IMR-90 (cell line): Measurements from ENCODE around the gene DYNC1H1. TPM values are rescaled to one million over a fixed set of nuclear protein-coding genes. Genes with fewer than 3 reads are reported as not detected.

ENCODE experiments used
- ATAC-seq: fragments of 200-7000 bp; cut with Tn5 transposase; 2 replicates; pipeline ENCODE4 v1.9.1; 2020; ENCODE audit warnings: low read depth, mild to moderate bottlenecking, moderate library complexity
- BruUV-seq: library from RNA; stranded (reverse); fragments of 400-500 nt; replicated peaks from 2 replicates; lab custom pipeline; 2021; lab: Mats Ljungman, UMichigan
- CTCF ChIA-PET: fragments of 300-600 bp; formaldehyde crosslinking; extraction: SDS; loops from one replicate; lab custom pipeline; 2021; ENCODE audit warnings: antibody characterized with exemption; lab: Yijun Ruan, JAX
- POLR2A ChIA-PET: fragments of 300-600 bp; sonication (Branson Sonifier 250); formaldehyde crosslinking; loops from one replicate; lab custom pipeline; 2022; ENCODE audit warnings: antibody characterized with exemption; ENCODE audit not compliant: unreplicated experiment; lab: Charles Lee
- DNase-seq: peaks from one replicate; pipeline ENCODE4 v3.0.0; 2013
- H2AFZ ChIP-seq: replicated peaks from 2 replicates; pipeline ENCODE3; 2013; ENCODE audit warnings: low read length, mild to moderate bottlenecking; ENCODE audit not compliant: poor library complexity
- H2AK5ac ChIP-seq: 2 replicates; pipeline ENCODE4 v1.6.1; 2013; ENCODE audit warnings: low read depth, low read length, inconsistent platforms
- H2AK9ac ChIP-seq: replicated peaks from 2 replicates; pipeline ENCODE3; 2013; ENCODE audit warnings: mild to moderate bottlenecking, low read depth, low read length, moderate library complexity; ENCODE audit not compliant: poor library complexity
- H2BK120ac ChIP-seq: 2 replicates; pipeline ENCODE4 v1.6.1; 2013; ENCODE audit warnings: low read depth, low read length, inconsistent platforms
- H2BK15ac ChIP-seq: 3 replicates; pipeline ENCODE4 v1.6.1; 2013; ENCODE audit warnings: low read depth, low read length, inconsistent platforms
- H2BK20ac ChIP-seq: 2 replicates; pipeline ENCODE4 v1.6.1; 2013; ENCODE audit warnings: low read depth, mild to moderate bottlenecking, inconsistent platforms, low read length, moderate library complexity
- H2BK5ac ChIP-seq: 2 replicates; pipeline ENCODE4 v1.6.1; 2013; ENCODE audit warnings: mild to moderate bottlenecking, low read depth, low read length, inconsistent platforms; ENCODE audit not compliant: poor library complexity, severe bottlenecking
- H3K14ac ChIP-seq: replicated peaks from 2 replicates; pipeline ENCODE4 v1.6.1; 2013; ENCODE audit warnings: low read depth, low read length, inconsistent platforms
- H3K18ac ChIP-seq: 2 replicates; pipeline ENCODE4 v1.6.1; 2013; ENCODE audit warnings: low read depth, low read length, control low read depth
- H3K23ac ChIP-seq: 2 replicates; pipeline ENCODE4 v1.6.1; 2013; ENCODE audit warnings: low read depth, low read length, inconsistent platforms
- H3K27ac ChIP-seq: 2 replicates; pipeline ENCODE4 v1.5.1; 2013; ENCODE audit warnings: mild to moderate bottlenecking, control low read depth, low read length; ENCODE audit not compliant: insufficient read depth
- H3K27me3 ChIP-seq: 2 replicates; pipeline ENCODE4 v1.6.1; 2013; ENCODE audit warnings: low read length; ENCODE audit not compliant: control insufficient read depth, insufficient read depth
- H3K36me3 ChIP-seq: 2 replicates; pipeline ENCODE4 v1.6.1; 2013; ENCODE audit warnings: low read length, mixed read lengths; ENCODE audit not compliant: control insufficient read depth, insufficient read depth
- H3K4ac ChIP-seq: 2 replicates; pipeline ENCODE4 v1.6.1; 2013; ENCODE audit warnings: low read depth, low read length, inconsistent platforms
- H3K4me1 ChIP-seq: 2 replicates; pipeline ENCODE4 v1.6.1; 2013; ENCODE audit warnings: low read length, mixed read lengths; ENCODE audit not compliant: control insufficient read depth, insufficient read depth
- H3K4me2 ChIP-seq: 2 replicates; pipeline ENCODE4 v1.6.1; 2013; ENCODE audit warnings: low read depth, mild to moderate bottlenecking, control low read depth, low read length, moderate library complexity
- H3K4me3 ChIP-seq: 2 replicates; pipeline ENCODE4 v1.5.1; 2013; ENCODE audit warnings: low read depth, mild to moderate bottlenecking, control low read depth, low read length, moderate library complexity; ENCODE audit not compliant: insufficient read depth
- H3K56ac ChIP-seq: 2 replicates; pipeline ENCODE4 v1.6.1; 2013; ENCODE audit warnings: low read length, inconsistent platforms; ENCODE audit not compliant: insufficient read depth; ENCODE audit errors: extremely low read depth
- H3K79me1 ChIP-seq, 2 experiments: 2 replicates each; pipeline ENCODE4 v1.6.1; 2013; ENCODE audit warnings: low read length in 2 of 2, inconsistent platforms in 1 of 2, low read depth in 1 of 2
- H3K9ac ChIP-seq: 2 replicates; pipeline ENCODE4 v1.6.1; 2013; ENCODE audit warnings: low read depth, low read length, control low read depth
- H3K9me1 ChIP-seq: 2 replicates; pipeline ENCODE4 v1.6.1; 2013; ENCODE audit warnings: low read length, inconsistent platforms; ENCODE audit not compliant: insufficient read depth
- H3K9me3 ChIP-seq: 2 replicates; pipeline ENCODE4 v1.6.1; 2013; ENCODE audit warnings: low read length; ENCODE audit not compliant: control insufficient read depth, insufficient read depth
- H4K20me1 ChIP-seq: 2 replicates; pipeline ENCODE4 v1.6.1; 2013; ENCODE audit warnings: low read length, inconsistent platforms; ENCODE audit not compliant: insufficient read depth
- H4K5ac ChIP-seq: 2 replicates; pipeline ENCODE4 v1.6.1; 2013; ENCODE audit warnings: mild to moderate bottlenecking, low read depth, low read length, control low read depth
- H4K8ac ChIP-seq, 2 experiments: 2 replicates each; pipeline ENCODE4 v1.6.1; 2013; ENCODE audit warnings: low read depth in 2 of 2, low read length in 2 of 2, control low read depth in 1 of 2, inconsistent platforms in 1 of 2
- H4K91ac ChIP-seq: 2 replicates; pipeline ENCODE4 v1.6.1; 2013; ENCODE audit warnings: low read depth, low read length, inconsistent platforms; ENCODE audit not compliant: insufficient read depth
- BHLHE40 ChIP-seq: fragments of 150-350 bp; IDR thresholded peaks from 2 replicates; pipeline ENCODE4 v1.6.1; 2016; ENCODE audit warnings: mild to moderate bottlenecking, low read depth, low read length
- CHD1 ChIP-seq: IDR thresholded peaks from 2 replicates; pipeline ENCODE4 v1.6.1; 2012; ENCODE audit warnings: low read depth, low read length, improper control_type of control experiment
- ELK1 ChIP-seq: fragments of 150-350 bp; IDR thresholded peaks from 2 replicates; pipeline ENCODE4 v1.6.1; 2016; ENCODE audit warnings: low read depth, mild to moderate bottlenecking, low read length, moderate library complexity, borderline replicate concordance
- FOS ChIP-seq: fragments of 150-350 bp; IDR thresholded peaks from 2 replicates; pipeline ENCODE4 v1.6.1; 2016; ENCODE audit warnings: low read depth, low read length
- MXI1 ChIP-seq: IDR thresholded peaks from 2 replicates; pipeline ENCODE4 v1.6.1; 2012; ENCODE audit warnings: low read depth, mild to moderate bottlenecking, low read length, moderate library complexity, borderline replicate concordance
- NFE2L2 ChIP-seq: fragments of 150-350 bp; IDR thresholded peaks from 2 replicates; pipeline ENCODE4 v1.6.1; 2016; ENCODE audit warnings: low read depth, mild to moderate bottlenecking, low read length
- RCOR1 ChIP-seq: IDR thresholded peaks from 2 replicates; pipeline ENCODE4 v1.6.1; 2012; ENCODE audit warnings: mild to moderate bottlenecking, low read length, improper control_type of control experiment; ENCODE audit not compliant: insufficient replicate concordance
- USF2 ChIP-seq: fragments of 150-350 bp; IDR thresholded peaks from 2 replicates; pipeline ENCODE4 v1.6.1; 2017; ENCODE audit warnings: mild to moderate bottlenecking, antibody characterized with exemption, low read length, low read depth
- whole genome bisulfite sequencing, 2 experiments: methylation state at CpG; one replicate each; pipeline versions ENCODE4 v1.1.5 to v1.1.7; 2013; ENCODE audit warnings: missing lambda C conversion rate in 2 of 2; ENCODE audit not compliant: insufficient read length in 1 of 2; ENCODE audit errors: extremely low coverage in 2 of 2; 5-methylcytosine and 5-hydroxymethylcytosine counted together
- dilution Hi-C: fragments of 300-500 bp; cut with HindIII; formaldehyde crosslinking; loops from one replicate; pipeline ENCODE4 v1.14.3; 2018; ENCODE audit warnings: low sequenced_read_pairs; ENCODE audit not compliant: unreplicated experiment
- in situ Hi-C: fragments of 300-500 bp; cut with MboI; formaldehyde crosslinking; loops from 3 replicates; pipeline ENCODE4 v1.14.3; 2019; ENCODE audit warnings: low sequenced_read_pairs, inconsistent platforms, mixed read lengths
- intact Hi-C: fragments of 100-400 bp; cut with micrococcal nuclease; formaldehyde crosslinking; loops from 2 replicates; pipeline ENCODE4 v1.10.0; 2022
- polyA plus RNA-seq, 3 experiments: library from polyadenylated mRNA; depleted of rRNA; stranded (reverse); fragments of >200 nt; gene quantifications; 2 replicates each; pipeline ENCODE4 v1.2.3, GENCODE V29; 2012; ENCODE audit warnings: low replicate concordance in 1 of 3
- total RNA-seq: library from RNA; depleted of rRNA; stranded (reverse); fragments of >200 nt; gene quantifications from 2 replicates; pipeline ENCODE4 v1.2.3, GENCODE V29; 2012

DYNC1H1 gene
- total and polyA plus RNA-seq, 2 of the 4 experiments (the other 2 are of a cell fraction): 240 to 670 TPM

GRCh38 chr14:102016420-102017090 lies 52.2 kb downstream of the DYNC1H1 start:
- no peak overlapping the region for H2AK5ac ChIP-seq
- POLR2A ChIA-PET: no interaction called here
- no peak overlapping the region for H3K27ac ChIP-seq
- ATAC-seq (no peak), DNase-seq (no peak)
- no peak overlapping the region for H3K14ac ChIP-seq
- H2BK20ac ChIP-seq: no peak overlapping the region
- peaks cover 87% of the 10 kb centered on the region for H3K36me3 ChIP-seq
- no peak overlapping the region for H4K8ac ChIP-seq
- TF ChIP-seq ELK1 (no peak), MXI1 (no peak), USF2 (no peak), CHD1 (no peak), FOS (no peak), NFE2L2 (no peak), RCOR1 (no peak), BHLHE40 (no peak)
- no peaks in the 10 kb centered on the region for H3K27me3 ChIP-seq
- no peak overlapping the region for H3K18ac ChIP-seq
- H3K4me2 ChIP-seq: no peak overlapping the region
- no peak overlapping the region for H2AK9ac ChIP-seq
- H2BK15ac ChIP-seq: no peak overlapping the region
- no peak overlapping the region for H4K91ac ChIP-seq
- intact Hi-C loops: no loop called here
- no peak overlapping the region for H4K5ac ChIP-seq
- BruUV-seq: TSS peak; percentile 98
- H3K56ac ChIP-seq: no peak overlapping the region
- H3K9ac ChIP-seq: no peak overlapping the region
- 96% methylated on average over 13 of the region's 21 CpGs; no CpG with 5 or more reads in 1 of the 2 experiments for WGBS, 2 experiments
- H3K23ac ChIP-seq: no peak overlapping the region
- H3K9me1 ChIP-seq: 0 out of 2 replicates have a peak, but pooled peaks cover 3% of the 10 kb centered on the region
- no peak overlapping the region for H2BK5ac ChIP-seq
- peaks cover 2% of the 10 kb centered on the region; the same call in 1 of the 2 replicates for H3K4me1 ChIP-seq
- no peaks in the 10 kb centered on the region for H3K9me3 ChIP-seq
- H3K4me3 ChIP-seq: no peak overlapping the region
- peaks cover 22 to 54% of the 10 kb centered on the region in 2 experiments for H3K79me1 ChIP-seq
- in situ Hi-C loops: no loop called here
- no peak overlapping the region for H2BK120ac ChIP-seq
- CTCF ChIA-PET: no interaction called here
- no peak overlapping the region for H2AFZ ChIP-seq
- H3K4ac ChIP-seq: no peak overlapping the region
- dilution Hi-C loops: no loop called here
- H4K20me1 ChIP-seq: peaks cover 24% of the 10 kb centered on the region; the same call in 1 of the 2 replicates
